Keratinocyte (primary cell): ENCODE data around the gene ITPKC. TPM values are rescaled to one million over a fixed set of nuclear protein-coding genes. Genes with fewer than 3 reads are reported as not detected.

ENCODE experiments used
- DNase-seq: peaks from one replicate; pipeline ENCODE4 v3.0.0-alpha.2; 2011; ENCODE audit warnings: low read depth, missing footprints, low spot score
- FAIRE-seq: peaks from 2 replicates; lab custom pipeline; 2011; peaks lifted over from hg19 to GRCh38; lab: Jason Lieb, UNC
- H2AFZ ChIP-seq: 2 replicates; pipeline ENCODE4 v1.6.0; 2012; ENCODE audit warnings: low read length, control low read depth, inconsistent platforms; ENCODE audit not compliant: control insufficient read depth
- H3K27ac ChIP-seq: 2 replicates; pipeline ENCODE4 v1.5.1; 2011; ENCODE audit warnings: low read length; ENCODE audit not compliant: control insufficient read depth, insufficient read depth
- H3K27me3 ChIP-seq: 3 replicates; pipeline ENCODE4 v1.6.0; 2011; ENCODE audit warnings: low read length; ENCODE audit not compliant: control insufficient read depth, insufficient read depth; ENCODE audit errors: extremely low read depth
- H3K36me3 ChIP-seq, 2 experiments: 2 replicates in 1 of 2; 3 replicates in 1 of 2; pipeline ENCODE4 v1.5.1; 2011; ENCODE audit warnings: low read length in 2 of 2, mild to moderate bottlenecking in 1 of 2; ENCODE audit not compliant: control insufficient read depth in 2 of 2, insufficient read depth in 2 of 2; ENCODE audit errors: extremely low read depth in 1 of 2
- H3K4me1 ChIP-seq: 3 replicates; pipeline ENCODE4 v1.5.1; 2011; ENCODE audit warnings: low read length; ENCODE audit not compliant: control insufficient read depth, insufficient read depth; ENCODE audit errors: extremely low read depth
- H3K4me2 ChIP-seq: 3 replicates; pipeline ENCODE4 v1.6.0; 2011; ENCODE audit warnings: low read depth, low read length; ENCODE audit not compliant: control insufficient read depth, insufficient read depth; ENCODE audit errors: extremely low read depth
- H3K4me3 ChIP-seq, 3 experiments: fragments of 200-600 bp in 1 of 3; sonication (generic) in 1 of 3; 2 replicates in 2 of 3; 3 replicates in 1 of 3; pipeline ENCODE4 v1.5.1; 2011 to 2016; ENCODE audit warnings: low read length in 3 of 3, mild to moderate bottlenecking in 3 of 3, control low read depth in 2 of 3, inconsistent platforms in 1 of 3, low read depth in 1 of 3, mixed read lengths in 1 of 3, mixed run types in 1 of 3, moderate library complexity in 1 of 3; ENCODE audit not compliant: control insufficient read depth in 2 of 3, insufficient read depth in 2 of 3; ENCODE audit errors: extremely low read depth in 1 of 3
- H3K79me2 ChIP-seq: 2 replicates; pipeline ENCODE4 v1.6.0; 2012; ENCODE audit warnings: low read length; ENCODE audit not compliant: control insufficient read depth, insufficient read depth
- H3K9ac ChIP-seq: 3 replicates; pipeline ENCODE4 v1.6.0; 2011; ENCODE audit warnings: low read length; ENCODE audit not compliant: control insufficient read depth, insufficient read depth; ENCODE audit errors: extremely low read depth
- H3K9me1 ChIP-seq: 3 replicates; pipeline ENCODE4 v1.6.0; 2011; ENCODE audit warnings: low read length; ENCODE audit not compliant: control insufficient read depth, insufficient read depth; ENCODE audit errors: extremely low read depth
- H3K9me3 ChIP-seq: 2 replicates; pipeline ENCODE4 v1.5.1; 2012; ENCODE audit warnings: low read depth, low read length; ENCODE audit not compliant: control insufficient read depth
- H4K20me1 ChIP-seq: 3 replicates; pipeline ENCODE4 v1.6.0; 2011; ENCODE audit warnings: low read length; ENCODE audit not compliant: control insufficient read depth, insufficient read depth; ENCODE audit errors: extremely low read depth
- EZH2 ChIP-seq: IDR thresholded peaks from one replicate; pipeline ENCODE4 v1.6.1; 2012; ENCODE audit warnings: inconsistent platforms, mild to moderate bottlenecking, low read length, moderate library complexity
- dilution Hi-C: fragments of 300-500 bp; cut with MboI; formaldehyde crosslinking; loops from one replicate; pipeline ENCODE4 v1.7.0; 2020; ENCODE audit warnings: low sequenced_read_pairs; ENCODE audit not compliant: extremely low pct_ligation_motif_present
- polyA plus RNA-seq, 5 experiments: library from polyadenylated mRNA; depleted of rRNA in 3 of 5; stranded (reverse) in 3 of 5; stranded (forward) in 1 of 5; unstranded in 1 of 5; fragments of >200 nt; gene quantifications; 1 replicate in 1 of 5; 2 replicates in 3 of 5; 3 replicates in 1 of 5; pipeline versions ENCODE4 v1.2.1 to v1.2.3, GENCODE V29; 2011 to 2012; ENCODE audit warnings: missing spikeins in 2 of 5, low read depth in 1 of 5, low replicate concordance in 1 of 5
- TF ChIP-seq, protein P1 (sequence below), 3 experiments: IDR thresholded peaks in 1 of 3; conservative IDR thresholded peaks in 1 of 3; optimal IDR thresholded peaks in 1 of 3; 2 replicates in 2 of 3; 3 replicates in 1 of 3; pipeline versions ENCODE3 to v1.5.1; 2011; ENCODE audit warnings: low read length in 3 of 3, mild to moderate bottlenecking in 3 of 3, moderate library complexity in 2 of 3, control low read depth in 1 of 3, inconsistent platforms in 1 of 3; ENCODE audit not compliant: insufficient read depth in 2 of 3; ENCODE audit errors: extremely low read depth in 1 of 3

The ITPKC gene
- polyA plus RNA-seq, 1 donor (not counting 4 experiments of a cell fraction or from before 2014, with no cell fraction given): 17.2 TPM

DNA sequence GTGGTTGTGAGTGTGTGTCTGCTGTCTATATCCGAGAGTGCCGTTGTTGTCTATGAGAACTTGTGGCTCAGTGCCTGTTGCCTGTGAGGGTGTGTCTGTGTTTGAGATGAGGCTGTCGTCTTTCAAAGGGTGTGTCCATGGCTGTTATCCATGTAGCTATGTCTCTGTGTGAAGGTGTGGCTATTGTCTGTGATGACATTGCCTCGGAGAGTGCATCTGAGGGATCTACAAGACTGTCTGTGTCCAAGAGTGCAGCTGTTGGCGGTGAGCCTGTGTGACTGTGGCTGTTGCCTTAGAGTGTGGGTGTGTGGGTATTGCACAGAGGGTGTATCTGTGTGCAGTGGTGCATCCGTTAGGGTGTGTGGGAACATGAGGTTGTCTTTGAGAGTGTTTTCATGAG is 31.3 kb upstream of the ITPKC start:
- Histone ChIP-seq H3K9me3 (no peaks in the 10 kb centered on the region), H3K27me3 (no peaks in the 10 kb centered on the region), H2AFZ (no peak overlapping the region), H3K9ac (no peak overlapping the region), H3K9me1 (no peaks in the 10 kb centered on the region), H3K4me2 (no peak overlapping the region), H3K27ac (no peak overlapping the region), H3K4me3 (no peak overlapping the region), H3K79me2 (peaks cover 15% of the 10 kb centered on the region), H3K36me3 (peaks cover 9 to 24% of the 10 kb centered on the region in 2 experiments), H3K4me1 (peaks cover 31% of the 10 kb centered on the region), H4K20me1 (peaks cover 2% of the 10 kb centered on the region)
- dilution Hi-C loops: no loop called here
- FAIRE-seq (no peak), DNase-seq (no peak)
- TF ChIP-seq, protein P1, sequence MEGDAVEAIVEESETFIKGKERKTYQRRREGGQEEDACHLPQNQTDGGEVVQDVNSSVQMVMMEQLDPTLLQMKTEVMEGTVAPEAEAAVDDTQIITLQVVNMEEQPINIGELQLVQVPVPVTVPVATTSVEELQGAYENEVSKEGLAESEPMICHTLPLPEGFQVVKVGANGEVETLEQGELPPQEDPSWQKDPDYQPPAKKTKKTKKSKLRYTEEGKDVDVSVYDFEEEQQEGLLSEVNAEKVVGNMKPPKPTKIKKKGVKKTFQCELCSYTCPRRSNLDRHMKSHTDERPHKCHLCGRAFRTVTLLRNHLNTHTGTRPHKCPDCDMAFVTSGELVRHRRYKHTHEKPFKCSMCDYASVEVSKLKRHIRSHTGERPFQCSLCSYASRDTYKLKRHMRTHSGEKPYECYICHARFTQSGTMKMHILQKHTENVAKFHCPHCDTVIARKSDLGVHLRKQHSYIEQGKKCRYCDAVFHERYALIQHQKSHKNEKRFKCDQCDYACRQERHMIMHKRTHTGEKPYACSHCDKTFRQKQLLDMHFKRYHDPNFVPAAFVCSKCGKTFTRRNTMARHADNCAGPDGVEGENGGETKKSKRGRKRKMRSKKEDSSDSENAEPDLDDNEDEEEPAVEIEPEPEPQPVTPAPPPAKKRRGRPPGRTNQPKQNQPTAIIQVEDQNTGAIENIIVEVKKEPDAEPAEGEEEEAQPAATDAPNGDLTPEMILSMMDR (optimal IDR thresholded peaks at IDR 0.05 in 1 of 3, IDR thresholded peaks at IDR 0.05 in 1 of 3, conservative IDR thresholded peaks at IDR 0.05 in 1 of 3; ENCODE audit: extremely low read depth in 1 of 3, insufficient read depth in 2 of 3, low read length in 3 of 3): no peak
- no peak for TF ChIP-seq EZH2

DNA sequence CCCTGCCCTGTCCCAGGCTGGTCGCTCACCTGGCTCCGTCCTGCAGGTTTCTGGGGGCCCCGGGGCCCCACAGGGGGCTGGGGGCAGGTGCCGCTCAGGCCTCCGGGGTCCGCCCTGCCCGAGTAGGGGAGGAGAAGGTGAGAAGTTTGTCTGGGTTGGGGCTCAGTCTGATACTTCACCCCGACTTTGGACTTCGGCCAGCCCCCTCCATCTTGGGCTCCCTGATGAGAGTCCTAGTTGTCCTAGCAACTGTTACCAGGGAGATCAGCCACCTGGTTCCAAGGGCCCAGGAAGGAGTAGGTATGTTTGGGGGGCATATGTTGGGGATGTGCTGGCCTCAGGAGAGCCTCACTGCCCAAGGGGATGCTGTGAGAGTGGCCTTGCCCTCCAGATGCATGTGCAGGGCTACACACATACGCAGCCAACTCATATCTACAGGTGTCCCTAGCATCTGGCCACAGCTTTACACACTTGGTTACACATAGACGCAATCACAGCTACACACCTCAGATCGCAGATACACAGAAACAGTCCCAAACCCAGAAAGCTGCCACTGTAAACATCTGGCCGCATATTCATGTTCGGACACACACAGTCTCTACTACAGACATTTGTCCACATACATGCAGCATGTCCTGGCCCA is 29.9 kb upstream of the ITPKC start:
- Histone ChIP-seq H2AFZ (no peak overlapping the region), H3K79me2 (peaks cover 15% of the 10 kb centered on the region), H4K20me1 (peaks cover 2% of the 10 kb centered on the region), H3K27me3 (no peaks in the 10 kb centered on the region), H3K4me1 (peaks cover 36% of the 10 kb centered on the region), H3K4me2 (no peak overlapping the region), H3K9me3 (no peaks in the 10 kb centered on the region), H3K9me1 (no peaks in the 10 kb centered on the region), H3K27ac (no peak overlapping the region), H3K36me3 (peaks cover 4 to 23% of the 10 kb centered on the region in 2 experiments), H3K4me3 (no peak overlapping the region), H3K9ac (no peak overlapping the region)
- DNase-seq (no peak), FAIRE-seq (no peak)
- dilution Hi-C loops: no loop called here
- TF ChIP-seq, protein P1 (optimal IDR thresholded peaks at IDR 0.05 in 1 of 3, IDR thresholded peaks at IDR 0.05 in 1 of 3, conservative IDR thresholded peaks at IDR 0.05 in 1 of 3; ENCODE audit: extremely low read depth in 1 of 3, insufficient read depth in 2 of 3, low read length in 3 of 3): no peak
- no peak for TF ChIP-seq EZH2
